Measurements from ENCODE around the gene ASAP2. TPM values are rescaled to one million over a fixed set of nuclear protein-coding genes. Genes with fewer than 3 reads are reported as not detected.

The ASAP2 gene
- total and polyA plus RNA-seq, 2 donors (not counting 1 experiment from before 2014, with no cell fraction given): 0.04 TPM; not detected in 1

DNA sequence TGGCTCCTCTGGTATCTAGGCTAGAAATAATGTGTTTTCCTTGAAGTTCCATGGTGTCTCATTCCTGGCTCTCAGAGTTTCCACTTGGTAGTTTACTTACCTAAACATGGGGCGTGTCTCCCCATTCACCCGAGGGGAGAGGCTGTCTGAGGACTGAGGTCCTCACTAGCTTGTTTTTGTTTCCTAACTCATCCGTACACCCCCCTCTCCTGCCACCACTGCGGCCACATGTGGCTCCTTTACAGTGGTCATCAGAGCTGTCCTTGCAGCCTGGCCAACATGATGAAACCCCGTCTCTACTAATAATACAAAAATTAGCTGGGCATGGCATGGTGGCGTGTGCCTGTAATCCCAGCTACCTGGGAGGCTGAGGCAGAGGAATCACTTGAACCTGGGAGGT lies 106.0 kb downstream of the ASAP2 start:
- Histone ChIP-seq H3K9me3 (ENCODE audit: control extremely low read depth in 1 of 3, control insufficient read depth in 2 of 3, insufficient read depth in 1 of 3, low read length in 2 of 3) (peaks cover 0 to 2% (median 0%) of the 10 kb centered on the region in 3 donors), H2AFZ (ENCODE audit: insufficient read depth, low read depth, low read length, poor library complexity, severe bottlenecking) (no peak overlapping the region), H3K79me2 (ENCODE audit: control insufficient read depth, insufficient read depth, low read length) (no peaks in the 10 kb centered on the region), H4K20me1 (ENCODE audit: control insufficient read depth, insufficient read depth, low read length, poor library complexity, severe bottlenecking) (no peaks in the 10 kb centered on the region), H3K36me3 (replicated peaks in 1 of 2; ENCODE audit: control extremely low read depth in 1 of 2, control insufficient read depth in 1 of 2, extremely low read depth in 1 of 2, insufficient read depth in 2 of 2, low read length in 1 of 2) (no peaks in the 10 kb centered on the region), H3K4me1 (ENCODE audit: control insufficient read depth in 2 of 2, insufficient read depth in 2 of 2, low read length in 2 of 2) (no peaks in the 10 kb centered on the region), H3K27ac (ENCODE audit: low read length in 2 of 2) (no peak overlapping the region), H3K4me3 (ENCODE audit: control extremely low read depth in 1 of 5, extremely low read depth in 1 of 5, insufficient read depth in 1 of 5, low read depth in 2 of 5, low read length in 4 of 5) (no peak overlapping the region), H3K4me2 (replicated peaks; ENCODE audit: low read depth, low read length, poor library complexity, severe bottlenecking) (no peak overlapping the region), H3K27me3 (replicated peaks in 1 of 4; ENCODE audit: control extremely low read depth in 1 of 4, control insufficient read depth in 3 of 4, insufficient read depth in 4 of 4, low read length in 3 of 4) (no peaks in the 10 kb centered on the region), H3K9ac (ENCODE audit: low read length) (no peak overlapping the region)
- no peak overlapping the region for H3K4me3 Mint-ChIP-seq
- CTCF ChIA-PET: no interaction called here
- peaks cover 10% of the 10 kb centered on the region for H3K27me3 Mint-ChIP-seq
- DNase-seq (no peak), ATAC-seq (ENCODE audit: low read depth) (no peak)
- H3K9me3 Mint-ChIP-seq (ENCODE audit: insufficient read depth): no peaks in the 10 kb centered on the region
- POLR2A ChIA-PET: no interaction called here
- no peak overlapping the region for H3K27ac Mint-ChIP-seq
- no peaks in the 10 kb centered on the region for H3K4me1 Mint-ChIP-seq
- TF ChIP-seq, protein P1, sequence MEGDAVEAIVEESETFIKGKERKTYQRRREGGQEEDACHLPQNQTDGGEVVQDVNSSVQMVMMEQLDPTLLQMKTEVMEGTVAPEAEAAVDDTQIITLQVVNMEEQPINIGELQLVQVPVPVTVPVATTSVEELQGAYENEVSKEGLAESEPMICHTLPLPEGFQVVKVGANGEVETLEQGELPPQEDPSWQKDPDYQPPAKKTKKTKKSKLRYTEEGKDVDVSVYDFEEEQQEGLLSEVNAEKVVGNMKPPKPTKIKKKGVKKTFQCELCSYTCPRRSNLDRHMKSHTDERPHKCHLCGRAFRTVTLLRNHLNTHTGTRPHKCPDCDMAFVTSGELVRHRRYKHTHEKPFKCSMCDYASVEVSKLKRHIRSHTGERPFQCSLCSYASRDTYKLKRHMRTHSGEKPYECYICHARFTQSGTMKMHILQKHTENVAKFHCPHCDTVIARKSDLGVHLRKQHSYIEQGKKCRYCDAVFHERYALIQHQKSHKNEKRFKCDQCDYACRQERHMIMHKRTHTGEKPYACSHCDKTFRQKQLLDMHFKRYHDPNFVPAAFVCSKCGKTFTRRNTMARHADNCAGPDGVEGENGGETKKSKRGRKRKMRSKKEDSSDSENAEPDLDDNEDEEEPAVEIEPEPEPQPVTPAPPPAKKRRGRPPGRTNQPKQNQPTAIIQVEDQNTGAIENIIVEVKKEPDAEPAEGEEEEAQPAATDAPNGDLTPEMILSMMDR (IDR thresholded peaks at IDR 0.05): no peak
- WGBS (ENCODE audit: insufficient coverage): 99% methylated on average over 6 of the region's 6 CpGs
- intact Hi-C loops (cut with micrococcal nuclease): no loop called here

- no peaks in the 10 kb centered on the region for H3K27me3 ChIP-seq (replicated peaks in 1 of 4; ENCODE audit: control extremely low read depth in 1 of 4, control insufficient read depth in 3 of 4, insufficient read depth in 4 of 4, low read length in 3 of 4)
- ChIA-PET CTCF (no interaction called here), POLR2A (no interaction called here)
- no peaks in the 10 kb centered on the region for H3K79me2 ChIP-seq (ENCODE audit: control insufficient read depth, insufficient read depth, low read length)
- H3K4me2 ChIP-seq (replicated peaks; ENCODE audit: low read depth, low read length, poor library complexity, severe bottlenecking): no peak overlapping the region
- intact Hi-C loops (cut with micrococcal nuclease): no loop called here
- DNase-seq: no peak
- no peak for ATAC-seq (ENCODE audit: low read depth)
- no peaks in the 10 kb centered on the region for H3K4me1 ChIP-seq (ENCODE audit: control insufficient read depth in 2 of 2, insufficient read depth in 2 of 2, low read length in 2 of 2)
- H3K27ac ChIP-seq (ENCODE audit: low read length in 2 of 2): no peak overlapping the region
- H3K9ac ChIP-seq (ENCODE audit: low read length): no peak overlapping the region
- 93% methylated on average over 4 of the region's 9 CpGs for WGBS (ENCODE audit: insufficient coverage)
- no peak overlapping the region for H2AFZ ChIP-seq (ENCODE audit: insufficient read depth, low read depth, low read length, poor library complexity, severe bottlenecking)
- Mint-ChIP-seq H3K27me3 (peaks cover 10% of the 10 kb centered on the region), H3K9me3 (ENCODE audit: insufficient read depth) (no peaks in the 10 kb centered on the region), H3K4me3 (no peak overlapping the region), H3K27ac (no peak overlapping the region), H3K4me1 (no peaks in the 10 kb centered on the region)
- H3K4me3 ChIP-seq (ENCODE audit: control extremely low read depth in 1 of 5, extremely low read depth in 1 of 5, insufficient read depth in 1 of 5, low read depth in 2 of 5, low read length in 4 of 5): no peak overlapping the region
- H4K20me1 ChIP-seq (ENCODE audit: control insufficient read depth, insufficient read depth, low read length, poor library complexity, severe bottlenecking): no peaks in the 10 kb centered on the region
- H3K9me3 ChIP-seq (ENCODE audit: control extremely low read depth in 1 of 3, control insufficient read depth in 2 of 3, insufficient read depth in 1 of 3, low read length in 2 of 3): peaks cover 0 to 2% (median 0%) of the 10 kb centered on the region in 3 donors
- H3K36me3 ChIP-seq (replicated peaks in 1 of 2; ENCODE audit: control extremely low read depth in 1 of 2, control insufficient read depth in 1 of 2, extremely low read depth in 1 of 2, insufficient read depth in 2 of 2, low read length in 1 of 2): no peaks in the 10 kb centered on the region
- no peak for TF ChIP-seq EZH2 (IDR thresholded peaks at IDR 0.05; ENCODE audit: borderline replicate concordance, insufficient read depth, low read depth, low read length, poor library complexity, severe bottlenecking)
- TF ChIP-seq, protein P1 (IDR thresholded peaks at IDR 0.05): no peak
Measured at GRCh38 chr2:9313443-9313842, 106.8 kb downstream of the ASAP2 start.
